Measurements from ENCODE around the gene TTL.
"Not testable (repeated sequence)": the region's sequence is repeated elsewhere in the genome, so short reads cannot be mapped to it uniquely, and the experiment has no call there.

Gene TTL

GRCh38 chr2:112481528-112482233 is at the start of gene TTL:
Gene TTL (plus strand): TSS chr2:112482156. CDS start chr2:112482345, 189 bp downstream.
- peak; percentile 75 for DNase-seq (ENCODE audit: low spot score)

GRCh38 chr2:112432390-112432734 is 49.6 kb upstream of the TTL start:
- not testable (repeated sequence) for DNase-seq (ENCODE audit: low spot score)

GRCh38 chr2:112432735-112433479 is 49.0 kb upstream of the TTL start:
- peak; percentile 12 for DNase-seq (ENCODE audit: low spot score)

GRCh38 chr2:112433480-112433879 is 48.5 kb upstream of the TTL start, which contains the start of gene RGPD8:
Gene RGPD8 (minus strand): TSS chr2:112433645. CDS start chr2:112433453, 192 bp downstream.
- peak; percentile 92 for DNase-seq (ENCODE audit: low spot score)

- no peak for DNase-seq (ENCODE audit: low spot score)
Observed at GRCh38 chr2:112433932-112434730, 47.8 kb upstream of the TTL start.

GRCh38 chr2:112434890-112435715 is 46.9 kb upstream of the TTL start:
- not testable (repeated sequence) for DNase-seq (ENCODE audit: low spot score)

GRCh38 chr2:112435716-112436431 is 46.1 kb upstream of the TTL start:
- DNase-seq (ENCODE audit: low spot score), result not testable (repeated sequence)

- DNase-seq (ENCODE audit: low spot score), result not testable (repeated sequence)
Observed at GRCh38 chr2:112436993-112437392, 45.0 kb upstream of the TTL start.

GRCh38 chr2:112437405-112437831 is 44.5 kb upstream of the TTL start:
- DNase-seq (ENCODE audit: low spot score), result not testable (repeated sequence)

- not testable (repeated sequence) for DNase-seq (ENCODE audit: low spot score)
Observed at GRCh38 chr2:112438603-112439261, 43.2 kb upstream of the TTL start.

GRCh38 chr2:112444256-112444655 is 37.7 kb upstream of the TTL start:
- not testable (repeated sequence) for DNase-seq (ENCODE audit: low spot score)

GRCh38 chr2:112449854-112450253 is 32.1 kb upstream of the TTL start:
- no peak for DNase-seq (ENCODE audit: low spot score)

GRCh38 chr2:112451317-112451716 is 30.6 kb upstream of the TTL start:
- DNase-seq (ENCODE audit: low spot score), result no peak

GRCh38 chr2:112454586-112454985 is 27.4 kb upstream of the TTL start:
- DNase-seq (ENCODE audit: low spot score), result no peak

GRCh38 chr2:112459372-112459771 is 22.6 kb upstream of the TTL start:
- no peak for DNase-seq (ENCODE audit: low spot score)

- DNase-seq (ENCODE audit: low spot score), result no peak
Observed at GRCh38 chr2:112462178-112462577, 19.8 kb upstream of the TTL start.

- DNase-seq (ENCODE audit: low spot score), result no peak
Observed at GRCh38 chr2:112463256-112463655, 18.7 kb upstream of the TTL start.

- DNase-seq (ENCODE audit: low spot score), result no peak
Observed at GRCh38 chr2:112465382-112465781, 16.6 kb upstream of the TTL start.

GRCh38 chr2:112472547-112473263 is 9.3 kb upstream of the TTL start:
- no peak for DNase-seq (ENCODE audit: low spot score)
